HepG2 (cell line): ENCODE results near the gene CCDC142. TPM values are rescaled to one million over a fixed set of nuclear protein-coding genes. Genes with fewer than 3 reads are reported as not detected.

Source experiments
- CEBPG ChIP-seq: IDR thresholded peaks from 2 replicates; pipeline ENCODE4 v1.6.1; 2016
- GATA4 ChIP-seq: sonication (generic); IDR thresholded peaks from 2 replicates; pipeline ENCODE4 v1.6.1; 2016; ENCODE audit warnings: antibody characterized with exemption, low read depth, borderline replicate concordance
- ZMYM3 ChIP-seq: sonication (generic); formaldehyde crosslinking; IDR thresholded peaks from 2 replicates; pipeline ENCODE4 v1.5.1; 2020; ENCODE audit warnings: mild to moderate bottlenecking, missing genetic modification reagents
- ZNF550 ChIP-seq: sonication (generic); formaldehyde crosslinking; IDR thresholded peaks from 2 replicates; pipeline ENCODE4 v1.4.0; 2020; ENCODE audit warnings: mild to moderate bottlenecking, missing genetic modification reagents, borderline replicate concordance
- ZNF619 ChIP-seq: sonication (generic); formaldehyde crosslinking; IDR thresholded peaks from 2 replicates; pipeline ENCODE4 v1.4.0; 2020; ENCODE audit warnings: mild to moderate bottlenecking, missing genetic modification reagents
- ZNF749 ChIP-seq: sonication (generic); formaldehyde crosslinking; IDR thresholded peaks from 2 replicates; pipeline ENCODE4 v1.8.0; 2022; ENCODE audit warnings: mild to moderate bottlenecking, missing genetic modification reagents, moderate library complexity, borderline replicate concordance
- ZNF773 ChIP-seq: sonication (generic); formaldehyde crosslinking; IDR thresholded peaks from 2 replicates; pipeline ENCODE4 v1.4.0; 2020; ENCODE audit warnings: missing genetic modification reagents, borderline replicate concordance
- ZSCAN30 ChIP-seq: sonication (generic); formaldehyde crosslinking; IDR thresholded peaks from 2 replicates; pipeline ENCODE4 v1.5.0; 2020; ENCODE audit warnings: mild to moderate bottlenecking, missing genetic modification reagents
- polyA plus RNA-seq, 8 experiments: library from polyadenylated mRNA; depleted of rRNA in 3 of 8; stranded (reverse) in 7 of 8; unstranded in 1 of 8; fragments of >200 nt; fragmentation: Illumina TruSeq in 4 of 8; extraction: Trizol in 4 of 8; gene quantifications; 2 replicates each; pipeline versions ENCODE4 v1.2.1 to v1.2.3, GENCODE V29; 2011 to 2016; ENCODE audit warnings: low read depth in 4 of 8, missing spikeins in 1 of 8, mixed read lengths in 1 of 8; ENCODE audit not compliant: insufficient read depth in 1 of 8
- total RNA-seq, 5 experiments: library from RNA; depleted of rRNA; stranded (reverse); fragments of >200 nt; fragmentation: Illumina TruSeq; extraction: Trizol; gene quantifications; 2 replicates each; pipeline ENCODE4 v1.2.3, GENCODE V29; 2016; ENCODE audit warnings: low read depth in 1 of 5
- TF ChIP-seq, protein P1 (sequence below): sonication (generic); formaldehyde crosslinking; IDR thresholded peaks from 2 replicates; pipeline ENCODE4 v1.5.0; 2020; ENCODE audit warnings: mild to moderate bottlenecking, missing genetic modification reagents, borderline replicate concordance
- TF ChIP-seq, protein P2 (sequence below): sonication (generic); formaldehyde crosslinking; conservative IDR thresholded peaks from 2 replicates; pipeline ENCODE4 v1.5.0; 2020; ENCODE audit warnings: missing genetic modification reagents
- TF ChIP-seq, protein P3 (sequence below): sonication (generic); formaldehyde crosslinking; IDR thresholded peaks from 2 replicates; pipeline ENCODE4 v1.4.0; 2020; ENCODE audit warnings: missing genetic modification reagents, low read depth, mild to moderate bottlenecking, borderline replicate concordance
- TF ChIP-seq, protein P4 (sequence below): sonication (generic); formaldehyde crosslinking; IDR thresholded peaks from 2 replicates; pipeline ENCODE4 v1.5.1; 2020; ENCODE audit warnings: missing genetic modification reagents, mild to moderate bottlenecking, borderline replicate concordance
- TF ChIP-seq, protein P5 (sequence below): sonication (generic); formaldehyde crosslinking; IDR thresholded peaks from 2 replicates; pipeline ENCODE4 v1.9.0; 2022; ENCODE audit warnings: low read depth, missing genetic modification reagents

Gene CCDC142
- total and polyA plus RNA-seq, 2 of the 13 experiments (the other 11 are each of a cell fraction or from before 2014, with no cell fraction given), result 14.7 to 30.4 TPM

DNA sequence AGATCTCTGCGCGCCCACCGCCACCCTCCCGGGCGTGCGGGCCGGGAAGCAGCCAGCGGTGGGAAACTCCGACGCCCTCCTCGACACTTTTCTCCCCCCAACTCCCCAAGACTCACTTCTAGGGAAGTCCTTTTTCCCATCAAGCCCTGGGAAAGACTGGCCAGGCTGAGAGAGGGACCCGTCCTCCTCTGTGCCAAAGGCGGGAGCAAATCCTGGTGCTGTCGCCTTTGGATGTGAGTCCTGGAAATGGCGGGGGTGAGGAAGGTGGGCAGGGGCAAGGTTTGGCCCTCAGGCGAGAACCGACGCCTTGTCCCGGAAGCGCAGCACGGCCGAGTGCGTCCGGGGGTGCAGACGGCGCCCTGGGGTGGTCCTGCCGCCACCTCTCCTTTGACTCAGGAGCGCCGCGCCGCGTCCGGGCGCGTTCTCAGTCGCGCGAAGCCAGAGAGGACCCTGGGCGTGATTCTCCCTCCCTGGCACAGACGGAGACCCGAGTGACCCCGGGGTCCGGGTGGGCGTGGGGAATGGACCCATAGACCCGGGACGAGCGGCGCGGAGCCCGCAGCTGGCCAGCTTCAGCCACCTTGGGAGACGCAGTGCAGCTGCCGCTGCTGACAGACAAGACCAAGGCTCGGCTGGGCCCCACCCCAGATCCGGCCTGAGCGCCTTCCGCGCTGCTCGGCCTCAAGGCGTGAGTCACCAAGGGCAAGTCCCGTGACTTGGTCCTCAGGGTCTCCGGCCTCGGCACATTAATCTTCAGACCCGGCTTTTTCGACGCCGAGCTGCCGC lies 20.1 kb upstream of the CCDC142 start (continued):
- TF ChIP-seq, protein P1, sequence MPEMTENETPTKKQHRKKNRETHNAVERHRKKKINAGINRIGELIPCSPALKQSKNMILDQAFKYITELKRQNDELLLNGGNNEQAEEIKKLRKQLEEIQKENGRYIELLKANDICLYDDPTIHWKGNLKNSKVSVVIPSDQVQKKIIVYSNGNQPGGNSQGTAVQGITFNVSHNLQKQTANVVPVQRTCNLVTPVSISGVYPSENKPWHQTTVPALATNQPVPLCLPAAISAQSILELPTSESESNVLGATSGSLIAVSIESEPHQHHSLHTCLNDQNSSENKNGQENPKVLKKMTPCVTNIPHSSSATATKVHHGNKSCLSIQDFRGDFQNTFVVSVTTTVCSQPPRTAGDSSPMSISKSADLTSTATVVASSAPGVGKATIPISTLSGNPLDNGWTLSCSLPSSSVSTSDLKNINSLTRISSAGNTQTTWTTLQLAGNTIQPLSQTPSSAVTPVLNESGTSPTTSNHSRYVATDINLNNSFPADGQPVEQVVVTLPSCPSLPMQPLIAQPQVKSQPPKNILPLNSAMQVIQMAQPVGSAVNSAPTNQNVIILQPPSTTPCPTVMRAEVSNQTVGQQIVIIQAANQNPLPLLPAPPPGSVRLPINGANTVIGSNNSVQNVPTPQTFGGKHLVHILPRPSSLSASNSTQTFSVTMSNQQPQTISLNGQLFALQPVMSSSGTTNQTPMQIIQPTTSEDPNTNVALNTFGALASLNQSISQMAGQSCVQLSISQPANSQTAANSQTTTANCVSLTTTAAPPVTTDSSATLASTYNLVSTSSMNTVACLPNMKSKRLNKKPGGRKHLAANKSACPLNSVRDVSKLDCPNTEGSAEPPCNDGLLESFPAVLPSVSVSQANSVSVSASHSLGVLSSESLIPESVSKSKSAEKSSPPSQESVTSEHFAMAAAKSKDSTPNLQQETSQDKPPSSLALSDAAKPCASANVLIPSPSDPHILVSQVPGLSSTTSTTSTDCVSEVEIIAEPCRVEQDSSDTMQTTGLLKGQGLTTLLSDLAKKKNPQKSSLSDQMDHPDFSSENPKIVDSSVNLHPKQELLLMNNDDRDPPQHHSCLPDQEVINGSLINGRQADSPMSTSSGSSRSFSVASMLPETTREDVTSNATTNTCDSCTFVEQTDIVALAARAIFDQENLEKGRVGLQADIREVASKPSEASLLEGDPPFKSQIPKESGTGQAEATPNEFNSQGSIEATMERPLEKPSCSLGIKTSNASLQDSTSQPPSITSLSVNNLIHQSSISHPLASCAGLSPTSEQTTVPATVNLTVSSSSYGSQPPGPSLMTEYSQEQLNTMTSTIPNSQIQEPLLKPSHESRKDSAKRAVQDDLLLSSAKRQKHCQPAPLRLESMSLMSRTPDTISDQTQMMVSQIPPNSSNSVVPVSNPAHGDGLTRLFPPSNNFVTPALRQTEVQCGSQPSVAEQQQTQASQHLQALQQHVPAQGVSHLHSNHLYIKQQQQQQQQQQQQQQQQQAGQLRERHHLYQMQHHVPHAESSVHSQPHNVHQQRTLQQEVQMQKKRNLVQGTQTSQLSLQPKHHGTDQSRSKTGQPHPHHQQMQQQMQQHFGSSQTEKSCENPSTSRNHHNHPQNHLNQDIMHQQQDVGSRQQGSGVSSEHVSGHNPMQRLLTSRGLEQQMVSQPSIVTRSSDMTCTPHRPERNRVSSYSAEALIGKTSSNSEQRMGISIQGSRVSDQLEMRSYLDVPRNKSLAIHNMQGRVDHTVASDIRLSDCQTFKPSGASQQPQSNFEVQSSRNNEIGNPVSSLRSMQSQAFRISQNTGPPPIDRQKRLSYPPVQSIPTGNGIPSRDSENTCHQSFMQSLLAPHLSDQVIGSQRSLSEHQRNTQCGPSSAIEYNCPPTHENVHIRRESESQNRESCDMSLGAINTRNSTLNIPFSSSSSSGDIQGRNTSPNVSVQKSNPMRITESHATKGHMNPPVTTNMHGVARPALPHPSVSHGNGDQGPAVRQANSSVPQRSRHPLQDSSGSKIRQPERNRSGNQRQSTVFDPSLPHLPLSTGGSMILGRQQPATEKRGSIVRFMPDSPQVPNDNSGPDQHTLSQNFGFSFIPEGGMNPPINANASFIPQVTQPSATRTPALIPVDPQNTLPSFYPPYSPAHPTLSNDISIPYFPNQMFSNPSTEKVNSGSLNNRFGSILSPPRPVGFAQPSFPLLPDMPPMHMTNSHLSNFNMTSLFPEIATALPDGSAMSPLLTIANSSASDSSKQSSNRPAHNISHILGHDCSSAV (CRISPR knock-in tag), result peak; percentile 7; the same call in 1 of the 2 replicates
- TF ChIP-seq, protein P2, sequence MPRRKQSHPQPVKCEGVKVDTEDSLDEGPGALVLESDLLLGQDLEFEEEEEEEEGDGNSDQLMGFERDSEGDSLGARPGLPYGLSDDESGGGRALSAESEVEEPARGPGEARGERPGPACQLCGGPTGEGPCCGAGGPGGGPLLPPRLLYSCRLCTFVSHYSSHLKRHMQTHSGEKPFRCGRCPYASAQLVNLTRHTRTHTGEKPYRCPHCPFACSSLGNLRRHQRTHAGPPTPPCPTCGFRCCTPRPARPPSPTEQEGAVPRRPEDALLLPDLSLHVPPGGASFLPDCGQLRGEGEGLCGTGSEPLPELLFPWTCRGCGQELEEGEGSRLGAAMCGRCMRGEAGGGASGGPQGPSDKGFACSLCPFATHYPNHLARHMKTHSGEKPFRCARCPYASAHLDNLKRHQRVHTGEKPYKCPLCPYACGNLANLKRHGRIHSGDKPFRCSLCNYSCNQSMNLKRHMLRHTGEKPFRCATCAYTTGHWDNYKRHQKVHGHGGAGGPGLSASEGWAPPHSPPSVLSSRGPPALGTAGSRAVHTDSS (CRISPR knock-in tag), result no peak
- TF ChIP-seq ZNF749 (CRISPR knock-in tag) (peak; percentile 84), ZNF550 (CRISPR knock-in tag) (no peak), ZMYM3 (CRISPR knock-in tag) (peak; percentile 41; the same call in 1 of the 2 replicates), ZSCAN30 (CRISPR knock-in tag) (no peak), CEBPG (no peak), GATA4 (no peak), ZNF773 (peak; percentile 50; the same call in 1 of the 2 replicates), ZNF619 (CRISPR knock-in tag) (peak; percentile 15; the same call in 1 of the 2 replicates)
- TF ChIP-seq, protein P3, sequence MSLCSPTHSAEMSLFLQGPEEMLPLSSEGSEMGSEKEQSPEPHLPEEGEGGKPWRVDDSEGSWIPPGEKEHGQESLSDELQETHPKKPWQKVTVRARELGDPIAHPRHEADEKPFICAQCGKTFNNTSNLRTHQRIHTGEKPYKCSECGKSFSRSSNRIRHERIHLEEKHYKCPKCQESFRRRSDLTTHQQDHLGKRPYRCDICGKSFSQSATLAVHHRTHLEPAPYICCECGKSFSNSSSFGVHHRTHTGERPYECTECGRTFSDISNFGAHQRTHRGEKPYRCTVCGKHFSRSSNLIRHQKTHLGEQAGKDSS (CRISPR knock-in tag), result peak; percentile 76; the same call in 1 of the 2 replicates
- TF ChIP-seq, protein P4, sequence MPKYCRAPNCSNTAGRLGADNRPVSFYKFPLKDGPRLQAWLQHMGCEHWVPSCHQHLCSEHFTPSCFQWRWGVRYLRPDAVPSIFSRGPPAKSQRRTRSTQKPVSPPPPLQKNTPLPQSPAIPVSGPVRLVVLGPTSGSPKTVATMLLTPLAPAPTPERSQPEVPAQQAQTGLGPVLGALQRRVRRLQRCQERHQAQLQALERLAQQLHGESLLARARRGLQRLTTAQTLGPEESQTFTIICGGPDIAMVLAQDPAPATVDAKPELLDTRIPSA (CRISPR knock-in tag), result peak; percentile 91; the same call in 1 of the 2 replicates
- TF ChIP-seq, protein P5, sequence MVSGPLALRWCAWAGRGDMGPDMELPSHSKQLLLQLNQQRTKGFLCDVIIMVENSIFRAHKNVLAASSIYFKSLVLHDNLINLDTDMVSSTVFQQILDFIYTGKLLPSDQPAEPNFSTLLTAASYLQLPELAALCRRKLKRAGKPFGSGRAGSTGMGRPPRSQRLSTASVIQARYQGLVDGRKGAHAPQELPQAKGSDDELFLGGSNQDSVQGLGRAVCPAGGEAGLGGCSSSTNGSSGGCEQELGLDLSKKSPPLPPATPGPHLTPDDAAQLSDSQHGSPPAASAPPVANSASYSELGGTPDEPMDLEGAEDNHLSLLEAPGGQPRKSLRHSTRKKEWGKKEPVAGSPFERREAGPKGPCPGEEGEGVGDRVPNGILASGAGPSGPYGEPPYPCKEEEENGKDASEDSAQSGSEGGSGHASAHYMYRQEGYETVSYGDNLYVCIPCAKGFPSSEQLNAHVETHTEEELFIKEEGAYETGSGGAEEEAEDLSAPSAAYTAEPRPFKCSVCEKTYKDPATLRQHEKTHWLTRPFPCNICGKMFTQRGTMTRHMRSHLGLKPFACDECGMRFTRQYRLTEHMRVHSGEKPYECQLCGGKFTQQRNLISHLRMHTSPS (CRISPR knock-in tag), result peak; percentile 65; the same call in 1 of the 2 replicates
